Trophoblast cell (in vitro differentiated cells and primary cell): ENCODE results near the gene ADAMTSL1.

Experiments used
- DNase-seq, 2 donors: peaks; one replicate each; pipeline ENCODE4 v3.0.0-alpha.2; 2016
- H2AFZ ChIP-seq: 2 replicates; pipeline ENCODE4 v1.6.1; 2013; ENCODE audit warnings: low read length, moderate library complexity, mild to moderate bottlenecking; ENCODE audit not compliant: insufficient read depth, poor library complexity
- H2AK5ac ChIP-seq: 2 replicates; pipeline ENCODE4 v1.6.1; 2013; ENCODE audit warnings: mild to moderate bottlenecking, low read length
- H2BK120ac ChIP-seq: 2 replicates; pipeline ENCODE4 v1.6.1; 2013; ENCODE audit warnings: low read length, mild to moderate bottlenecking, moderate library complexity; ENCODE audit not compliant: insufficient read depth, poor library complexity
- H2BK12ac ChIP-seq: 2 replicates; pipeline ENCODE4 v1.6.1; 2013; ENCODE audit warnings: mild to moderate bottlenecking, low read length, moderate library complexity
- H2BK5ac ChIP-seq: 2 replicates; pipeline ENCODE4 v1.6.1; 2013; ENCODE audit warnings: low read length, low read depth, moderate library complexity, mild to moderate bottlenecking; ENCODE audit not compliant: poor library complexity
- H3K14ac ChIP-seq: 2 replicates; pipeline ENCODE4 v1.6.1; 2013; ENCODE audit warnings: mild to moderate bottlenecking, low read length
- H3K18ac ChIP-seq: 2 replicates; pipeline ENCODE4 v1.6.1; 2013; ENCODE audit warnings: mild to moderate bottlenecking, low read length
- H3K23ac ChIP-seq: 2 replicates; pipeline ENCODE4 v1.6.1; 2013; ENCODE audit warnings: low read length
- H3K27ac ChIP-seq: 2 replicates; pipeline ENCODE4 v1.5.1; 2013; ENCODE audit warnings: low read depth, mild to moderate bottlenecking, inconsistent platforms, low read length, moderate library complexity
- H3K27me3 ChIP-seq: 2 replicates; pipeline ENCODE4 v1.6.1; 2013; ENCODE audit warnings: inconsistent platforms, mild to moderate bottlenecking, low read length, moderate library complexity; ENCODE audit not compliant: insufficient read depth
- H3K36me3 ChIP-seq, 2 experiments: 1 replicate in 1 of 2; 2 replicates in 1 of 2; pipeline ENCODE4 v1.6.1; 2013; ENCODE audit warnings: low read length in 2 of 2, mild to moderate bottlenecking in 2 of 2, moderate library complexity in 1 of 2; ENCODE audit not compliant: insufficient read depth in 2 of 2, control insufficient read depth in 1 of 2
- H3K4ac ChIP-seq: 2 replicates; pipeline ENCODE4 v1.6.1; 2013; ENCODE audit warnings: low read depth, mild to moderate bottlenecking, low read length, moderate library complexity
- H3K4me1 ChIP-seq, 2 experiments: 1 replicate in 1 of 2; 2 replicates in 1 of 2; pipeline ENCODE4 v1.6.1; 2013; ENCODE audit warnings: low read length in 2 of 2, mild to moderate bottlenecking in 2 of 2, moderate library complexity in 1 of 2; ENCODE audit not compliant: insufficient read depth in 2 of 2, control insufficient read depth in 1 of 2
- H3K4me2 ChIP-seq: 2 replicates; pipeline ENCODE4 v1.6.1; 2013; ENCODE audit warnings: inconsistent platforms, mild to moderate bottlenecking, low read length, moderate library complexity
- H3K4me3 ChIP-seq: 2 replicates; pipeline ENCODE4 v1.5.1; 2013; ENCODE audit warnings: mild to moderate bottlenecking, low read depth, low read length, inconsistent platforms
- H3K79me1 ChIP-seq: one replicate; pipeline ENCODE4 v1.6.1; 2013; ENCODE audit warnings: low read length
- H3K79me2 ChIP-seq: 2 replicates; pipeline ENCODE4 v1.6.1; 2013; ENCODE audit warnings: low read length, mild to moderate bottlenecking; ENCODE audit not compliant: control insufficient read depth, insufficient read depth, poor library complexity
- H3K9ac ChIP-seq: 2 replicates; pipeline ENCODE4 v1.6.1; 2013; ENCODE audit warnings: mild to moderate bottlenecking, low read length
- H3K9me3 ChIP-seq: 2 replicates; pipeline ENCODE4 v1.6.1; 2013; ENCODE audit warnings: low read depth, mild to moderate bottlenecking, control low read depth, inconsistent platforms, low read length; ENCODE audit not compliant: insufficient read depth
- H4K12ac ChIP-seq: 2 replicates; pipeline ENCODE4 v1.6.1; 2013; ENCODE audit warnings: low read depth, mild to moderate bottlenecking, low read length, moderate library complexity
- H4K8ac ChIP-seq: 2 replicates; pipeline ENCODE4 v1.6.1; 2013; ENCODE audit warnings: low read depth, mild to moderate bottlenecking, low read length, moderate library complexity
- H4K91ac ChIP-seq: one replicate; pipeline ENCODE4 v1.6.1; 2013; ENCODE audit warnings: low read depth, mild to moderate bottlenecking, low read length, moderate library complexity
- WGBS: extraction: QIAGEN DNeasy Blood & Tissue Kit; methylation state at CpG from one replicate; pipeline ENCODE4 v1.1.7; 2013; ENCODE audit warnings: missing lambda C conversion rate; ENCODE audit not compliant: insufficient read length, insufficient coverage; ENCODE audit errors: extremely low coverage; 5-methylcytosine and 5-hydroxymethylcytosine counted together

ADAMTSL1 gene

GRCh38 chr9:18682907-18683306 is 209.0 kb downstream of the ADAMTSL1 start:
- H3K18ac ChIP-seq: no peak overlapping the region
- no peak for DNase-seq
- no peaks in the 10 kb centered on the region for H3K9me3 ChIP-seq
- no peak overlapping the region for H2BK5ac ChIP-seq
- H2BK120ac ChIP-seq: no peak overlapping the region
- no peaks in the 10 kb centered on the region for H3K36me3 ChIP-seq
- no peak overlapping the region for H2AFZ ChIP-seq
- H3K4me3 ChIP-seq: no peak overlapping the region
- H3K27ac ChIP-seq: no peak overlapping the region
- H3K4ac ChIP-seq: no peak overlapping the region
- H3K4me2 ChIP-seq: no peak overlapping the region
- H3K14ac ChIP-seq: no peak overlapping the region
- H2BK12ac ChIP-seq: no peak overlapping the region
- no peaks in the 10 kb centered on the region for H3K27me3 ChIP-seq
- no CpG with 5 or more reads among the region's 6 CpGs for WGBS
- no peaks in the 10 kb centered on the region for H3K79me1 ChIP-seq
- H4K8ac ChIP-seq: no peak overlapping the region
- no peaks in the 10 kb centered on the region for H3K79me2 ChIP-seq
- no peak overlapping the region for H3K9ac ChIP-seq
- H3K4me1 ChIP-seq: no peaks in the 10 kb centered on the region
- H3K23ac ChIP-seq: no peak overlapping the region
- H2AK5ac ChIP-seq: no peak overlapping the region
- no peak overlapping the region for H4K12ac ChIP-seq
- no peak overlapping the region for H4K91ac ChIP-seq

DNA sequence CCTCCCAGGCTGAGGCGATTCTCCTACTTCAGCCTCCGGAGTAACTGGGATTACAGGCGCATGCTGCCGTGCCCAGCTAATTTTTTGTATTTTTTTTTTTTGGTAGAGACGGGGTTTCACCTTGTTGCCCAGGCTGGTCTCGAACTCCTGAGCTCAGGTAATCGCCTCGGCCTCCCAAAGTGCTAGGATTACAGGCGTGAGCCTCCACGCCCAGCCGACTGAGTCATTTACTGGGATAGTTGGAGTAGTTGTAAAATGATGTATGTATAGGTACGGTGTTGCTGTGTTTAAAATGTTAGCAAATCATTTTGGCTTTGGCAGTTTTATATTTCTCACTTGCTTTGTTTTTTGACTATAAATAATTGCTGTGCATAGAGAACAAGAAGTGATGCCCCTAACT is 209.4 kb downstream of the ADAMTSL1 start:
- H3K79me1 ChIP-seq: no peaks in the 10 kb centered on the region
- WGBS: no CpG with 5 or more reads among the region's 12 CpGs
- no peak overlapping the region for H3K18ac ChIP-seq
- H3K4me2 ChIP-seq: no peak overlapping the region
- no peak overlapping the region for H4K8ac ChIP-seq
- H3K23ac ChIP-seq: no peak overlapping the region
- H2AK5ac ChIP-seq: no peak overlapping the region
- DNase-seq: no peak
- H4K91ac ChIP-seq: no peak overlapping the region
- no peak overlapping the region for H2BK5ac ChIP-seq
- H2BK12ac ChIP-seq: no peak overlapping the region
- H3K27me3 ChIP-seq: no peaks in the 10 kb centered on the region
- no peaks in the 10 kb centered on the region for H3K4me1 ChIP-seq
- H3K79me2 ChIP-seq: no peaks in the 10 kb centered on the region
- H3K4ac ChIP-seq: no peak overlapping the region
- H3K4me3 ChIP-seq: no peak overlapping the region
- no peaks in the 10 kb centered on the region for H3K36me3 ChIP-seq
- no peak overlapping the region for H3K9ac ChIP-seq
- H4K12ac ChIP-seq: no peak overlapping the region
- no peak overlapping the region for H2BK120ac ChIP-seq
- H3K9me3 ChIP-seq: no peaks in the 10 kb centered on the region
- H3K27ac ChIP-seq: no peak overlapping the region
- no peak overlapping the region for H3K14ac ChIP-seq
- no peak overlapping the region for H2AFZ ChIP-seq

GRCh38 chr9:18683851-18684250 is 209.9 kb downstream of the ADAMTSL1 start:
- no CpG with 5 or more reads among the region's 1 CpG for WGBS
- Histone ChIP-seq H4K8ac (no peak overlapping the region), H2BK12ac (no peak overlapping the region), H4K12ac (no peak overlapping the region), H3K36me3 (no peaks in the 10 kb centered on the region), H3K14ac (no peak overlapping the region), H3K27ac (no peak overlapping the region), H2AFZ (no peak overlapping the region), H4K91ac (no peak overlapping the region), H3K4me1 (no peaks in the 10 kb centered on the region), H3K4me3 (no peak overlapping the region), H3K4ac (no peak overlapping the region), H3K79me1 (no peaks in the 10 kb centered on the region), H3K18ac (no peak overlapping the region), H3K23ac (no peak overlapping the region), H2BK120ac (no peak overlapping the region), H3K27me3 (no peaks in the 10 kb centered on the region), H2AK5ac (no peak overlapping the region), H3K79me2 (no peaks in the 10 kb centered on the region), H3K4me2 (no peak overlapping the region), H3K9ac (no peak overlapping the region), H3K9me3 (no peaks in the 10 kb centered on the region), H2BK5ac (no peak overlapping the region)
- no peak for DNase-seq

GRCh38 chr9:18684593-18685317 is 210.8 kb downstream of the ADAMTSL1 start:
- Histone ChIP-seq H3K4ac (no peak overlapping the region), H3K23ac (no peak overlapping the region), H3K4me3 (no peak overlapping the region), H3K4me1 (no peaks in the 10 kb centered on the region), H3K27me3 (no peaks in the 10 kb centered on the region), H3K79me2 (no peaks in the 10 kb centered on the region), H3K9ac (no peak overlapping the region), H4K8ac (no peak overlapping the region), H2BK120ac (no peak overlapping the region), H3K18ac (no peak overlapping the region), H3K14ac (no peak overlapping the region), H3K4me2 (no peak overlapping the region), H2AFZ (no peak overlapping the region), H3K27ac (no peak overlapping the region), H3K79me1 (no peaks in the 10 kb centered on the region), H2BK12ac (no peak overlapping the region), H2AK5ac (no peak overlapping the region), H4K91ac (no peak overlapping the region), H2BK5ac (no peak overlapping the region), H3K9me3 (no peaks in the 10 kb centered on the region), H3K36me3 (no peaks in the 10 kb centered on the region), H4K12ac (no peak overlapping the region)
- no peak for DNase-seq
- WGBS: no CpG with 5 or more reads among the region's 5 CpGs
